LNCAP (cell line): ENCODE results near the gene UBE2A.

Experiments used
- TF ChIP-seq, protein P1 (sequence below): fragments of 450-650 bp; IDR thresholded peaks from 2 replicates; pipeline ENCODE4 v1.5.1; 2017; ENCODE audit warnings: mild to moderate bottlenecking

UBE2A gene

DNA sequence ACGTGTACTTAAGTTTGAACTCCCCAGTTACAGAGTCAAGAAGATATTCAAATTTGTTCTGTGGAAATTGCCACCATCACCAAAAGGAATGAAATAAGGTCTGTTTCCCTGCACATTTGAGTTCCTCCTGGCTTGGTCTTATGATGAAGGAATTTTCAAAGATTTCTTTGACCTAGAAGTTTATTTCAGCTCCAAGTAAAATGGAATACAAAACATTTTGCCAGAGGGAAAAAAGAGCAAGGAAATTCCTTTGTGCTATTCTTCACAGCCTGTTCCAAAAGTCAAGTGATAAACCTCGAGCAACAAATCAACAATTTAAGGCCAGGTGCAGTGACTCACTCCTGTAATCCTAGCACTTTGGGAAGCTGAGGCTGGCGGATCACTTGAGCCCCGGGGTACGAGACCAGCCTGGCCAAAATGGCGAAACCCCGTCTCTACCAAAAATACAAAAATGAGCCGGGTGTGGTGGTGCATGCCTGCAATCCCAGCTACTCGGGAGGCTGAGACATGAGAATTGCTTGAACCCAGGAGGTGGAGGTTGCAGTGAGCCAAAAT lies 28.4 kb downstream of the UBE2A start:
- TF ChIP-seq, protein P1, sequence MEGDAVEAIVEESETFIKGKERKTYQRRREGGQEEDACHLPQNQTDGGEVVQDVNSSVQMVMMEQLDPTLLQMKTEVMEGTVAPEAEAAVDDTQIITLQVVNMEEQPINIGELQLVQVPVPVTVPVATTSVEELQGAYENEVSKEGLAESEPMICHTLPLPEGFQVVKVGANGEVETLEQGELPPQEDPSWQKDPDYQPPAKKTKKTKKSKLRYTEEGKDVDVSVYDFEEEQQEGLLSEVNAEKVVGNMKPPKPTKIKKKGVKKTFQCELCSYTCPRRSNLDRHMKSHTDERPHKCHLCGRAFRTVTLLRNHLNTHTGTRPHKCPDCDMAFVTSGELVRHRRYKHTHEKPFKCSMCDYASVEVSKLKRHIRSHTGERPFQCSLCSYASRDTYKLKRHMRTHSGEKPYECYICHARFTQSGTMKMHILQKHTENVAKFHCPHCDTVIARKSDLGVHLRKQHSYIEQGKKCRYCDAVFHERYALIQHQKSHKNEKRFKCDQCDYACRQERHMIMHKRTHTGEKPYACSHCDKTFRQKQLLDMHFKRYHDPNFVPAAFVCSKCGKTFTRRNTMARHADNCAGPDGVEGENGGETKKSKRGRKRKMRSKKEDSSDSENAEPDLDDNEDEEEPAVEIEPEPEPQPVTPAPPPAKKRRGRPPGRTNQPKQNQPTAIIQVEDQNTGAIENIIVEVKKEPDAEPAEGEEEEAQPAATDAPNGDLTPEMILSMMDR, result no peak

GRCh38 chrX:119604766-119605463 lies 30.6 kb downstream of the UBE2A start:
- TF ChIP-seq, protein P1, result no peak

DNA sequence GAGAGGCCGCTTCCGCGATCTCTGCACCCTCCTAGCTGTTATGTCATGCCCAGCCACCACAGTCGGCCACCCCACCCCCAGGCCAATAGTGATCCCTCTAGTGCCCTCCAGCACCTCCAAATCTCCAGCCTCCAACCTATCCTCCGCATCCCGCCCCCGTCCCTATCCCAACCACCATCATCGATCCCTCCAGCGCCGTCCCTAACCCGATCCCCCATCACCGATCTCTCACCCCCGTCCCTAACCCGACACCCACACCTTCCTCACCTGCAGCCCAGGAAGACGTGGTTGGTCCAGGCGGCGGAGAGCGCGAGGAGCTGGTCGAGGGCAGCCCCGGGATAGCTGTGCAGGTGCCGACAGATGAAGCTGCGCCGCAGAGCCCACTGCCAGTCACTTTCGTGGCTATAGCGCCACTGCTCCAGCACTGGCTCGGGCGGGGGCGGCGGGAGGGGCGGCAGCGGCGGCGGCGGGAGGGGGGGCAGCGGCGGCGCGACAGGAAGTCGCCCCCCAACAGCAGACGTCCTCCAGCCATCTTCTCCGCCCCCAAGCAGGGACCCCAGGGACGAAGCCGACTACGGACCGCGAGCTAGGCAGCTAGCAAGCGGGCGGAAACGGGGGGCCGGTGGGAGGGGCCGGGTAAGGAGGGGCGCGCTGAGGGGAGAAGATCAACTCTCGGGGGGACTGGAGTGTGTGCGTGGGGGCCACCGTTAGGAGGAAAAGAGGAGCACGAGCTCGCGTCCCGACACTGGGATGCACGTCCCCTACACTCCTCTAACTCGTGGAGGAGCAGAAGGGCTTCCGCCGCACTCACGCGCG lies 31.3 kb downstream of the UBE2A start:
- TF ChIP-seq, protein P1, result no peak

GRCh38 chrX:119606280-119607017 lies 32.1 kb downstream of the UBE2A start, which contains the start of gene NKRF:
Gene NKRF, minus strand, starts transcription at chrX:119606424.
- TF ChIP-seq, protein P1, result no peak

DNA sequence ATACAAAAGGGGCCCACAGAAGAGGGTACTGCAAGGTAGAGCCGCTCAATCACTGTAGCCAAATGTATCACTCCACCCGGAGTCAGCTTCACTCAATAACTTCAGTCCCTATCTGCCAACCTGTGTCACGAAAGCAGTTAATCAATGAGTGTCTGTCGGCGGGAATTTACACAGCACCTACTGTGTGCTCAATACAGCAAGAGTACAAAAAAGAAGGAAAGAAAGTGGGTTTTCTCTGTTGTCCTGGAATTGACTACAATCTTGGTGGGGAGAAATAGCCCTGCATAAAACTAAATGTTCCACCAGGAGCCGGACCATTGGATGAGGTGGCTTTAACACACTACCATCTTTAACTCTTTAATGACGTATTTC lies 32.6 kb downstream of the UBE2A start:
- TF ChIP-seq, protein P1, result no peak

GRCh38 chrX:119614776-119615175 lies 40.4 kb downstream of the UBE2A start:
- TF ChIP-seq, protein P1, result no peak

DNA sequence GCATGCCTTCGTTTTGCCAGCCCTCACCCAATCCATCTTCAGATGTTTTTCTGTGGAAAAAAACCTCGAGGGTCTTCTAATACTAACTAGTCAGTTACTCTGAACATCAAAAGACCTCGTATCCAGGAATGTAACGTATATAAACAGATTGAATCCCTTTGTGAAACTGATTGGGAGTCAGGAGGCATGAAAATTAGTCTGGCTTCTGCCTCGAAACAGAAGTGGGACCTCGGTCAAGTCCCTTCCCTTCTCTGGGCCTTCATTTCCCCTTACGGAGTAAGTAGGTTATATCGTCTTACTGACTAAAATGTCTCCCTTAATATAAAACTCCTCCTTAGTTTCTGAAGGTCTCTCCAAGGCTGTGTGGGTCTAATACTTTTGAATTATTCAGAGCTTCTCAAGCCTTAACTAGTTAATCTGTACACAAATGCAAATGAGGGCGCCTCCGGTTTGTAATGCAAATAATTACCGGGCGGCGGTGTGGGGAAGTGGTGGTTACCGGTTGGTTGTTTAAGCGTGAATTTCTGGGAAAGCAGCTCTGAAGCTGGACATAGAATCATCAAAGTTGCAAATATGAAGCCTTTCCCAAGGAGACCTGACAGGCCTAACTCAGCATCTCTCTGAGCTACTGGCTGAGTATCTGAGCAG lies 43.3 kb downstream of the UBE2A start:
- TF ChIP-seq, protein P1, result no peak
